Osteocyte (in vitro differentiated cells): ENCODE measurements around the gene PLXDC2. TPM values are rescaled to one million over a fixed set of nuclear protein-coding genes. Genes with fewer than 3 reads are reported as not detected.
A peak's percentile ranks its signal among the peaks of the same experiment; 100 is the strongest.

ENCODE experiments used
- DNase-seq: peaks from one replicate; pipeline ENCODE4 v3.0.0; 2021; ENCODE audit warnings: mixed read lengths; ENCODE audit not compliant: unreplicated experiment; ENCODE audit errors: extremely low spot score
- H3K27ac Mint-ChIP-seq: one replicate; pipeline ENCODE4 v1.8.0; 2021; ENCODE audit warnings: mild to moderate bottlenecking, mixed read lengths; ENCODE audit not compliant: unreplicated experiment
- H3K27me3 Mint-ChIP-seq: one replicate; pipeline ENCODE4 v1.8.0; 2021; ENCODE audit warnings: mixed read lengths; ENCODE audit not compliant: unreplicated experiment
- H3K36me3 Mint-ChIP-seq: one replicate; pipeline ENCODE4 v1.8.0; 2021; ENCODE audit warnings: mixed read lengths; ENCODE audit not compliant: unreplicated experiment
- H3K4me1 Mint-ChIP-seq: one replicate; pipeline ENCODE4 v1.8.0; 2021; ENCODE audit warnings: mixed read lengths; ENCODE audit not compliant: unreplicated experiment
- H3K4me3 Mint-ChIP-seq: one replicate; pipeline ENCODE4 v1.8.0; 2021; ENCODE audit warnings: mild to moderate bottlenecking, moderate library complexity, mixed read lengths; ENCODE audit not compliant: unreplicated experiment
- H3K9me3 Mint-ChIP-seq: one replicate; pipeline ENCODE4 v1.8.0; 2021; ENCODE audit warnings: mixed read lengths; ENCODE audit not compliant: unreplicated experiment
- total RNA-seq: library from RNA; stranded (reverse); gene quantifications from 2 replicates; pipeline ENCODE4 v1.2.1, GENCODE V29; 2021
- TF ChIP-seq, protein P1 (sequence below): fragments of 200-600 bp; sonication (generic); IDR thresholded peaks from 2 replicates; pipeline ENCODE4 v1.5.0; 2021; ENCODE audit warnings: antibody characterized with exemption, mild to moderate bottlenecking, moderate library complexity

Gene PLXDC2
- total RNA-seq, 1 donor from 2014 or later: 33.2 TPM

DNA sequence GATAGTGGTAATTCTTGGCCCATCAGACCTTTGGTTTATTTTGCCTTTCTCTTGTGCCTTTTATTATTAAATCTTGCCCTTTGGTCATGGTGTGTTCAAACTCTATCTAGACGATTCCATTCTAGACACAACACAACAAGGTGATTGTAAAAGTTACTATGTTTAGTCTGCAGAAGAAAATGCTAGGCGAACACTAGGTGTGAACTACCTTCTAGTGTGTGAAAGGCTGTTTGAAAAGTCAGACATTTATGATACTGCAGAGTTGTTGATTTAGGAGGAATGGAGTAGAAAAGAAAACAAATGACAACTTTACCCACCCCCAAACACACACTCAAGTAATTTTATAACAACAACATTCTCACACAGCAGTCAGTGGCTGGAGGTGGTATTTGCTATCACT is 103.4 kb downstream of the PLXDC2 start:
- no peak for DNase-seq
- Mint-ChIP-seq H3K4me3 (no peak overlapping the region), H3K36me3 (peaks cover 11% of the 10 kb centered on the region), H3K4me1 (peaks cover 60% of the 10 kb centered on the region), H3K9me3 (peaks cover 11% of the 10 kb centered on the region), H3K27ac (no peak overlapping the region), H3K27me3 (no peaks in the 10 kb centered on the region)
- TF ChIP-seq, protein P1, sequence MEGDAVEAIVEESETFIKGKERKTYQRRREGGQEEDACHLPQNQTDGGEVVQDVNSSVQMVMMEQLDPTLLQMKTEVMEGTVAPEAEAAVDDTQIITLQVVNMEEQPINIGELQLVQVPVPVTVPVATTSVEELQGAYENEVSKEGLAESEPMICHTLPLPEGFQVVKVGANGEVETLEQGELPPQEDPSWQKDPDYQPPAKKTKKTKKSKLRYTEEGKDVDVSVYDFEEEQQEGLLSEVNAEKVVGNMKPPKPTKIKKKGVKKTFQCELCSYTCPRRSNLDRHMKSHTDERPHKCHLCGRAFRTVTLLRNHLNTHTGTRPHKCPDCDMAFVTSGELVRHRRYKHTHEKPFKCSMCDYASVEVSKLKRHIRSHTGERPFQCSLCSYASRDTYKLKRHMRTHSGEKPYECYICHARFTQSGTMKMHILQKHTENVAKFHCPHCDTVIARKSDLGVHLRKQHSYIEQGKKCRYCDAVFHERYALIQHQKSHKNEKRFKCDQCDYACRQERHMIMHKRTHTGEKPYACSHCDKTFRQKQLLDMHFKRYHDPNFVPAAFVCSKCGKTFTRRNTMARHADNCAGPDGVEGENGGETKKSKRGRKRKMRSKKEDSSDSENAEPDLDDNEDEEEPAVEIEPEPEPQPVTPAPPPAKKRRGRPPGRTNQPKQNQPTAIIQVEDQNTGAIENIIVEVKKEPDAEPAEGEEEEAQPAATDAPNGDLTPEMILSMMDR: no peak

DNA sequence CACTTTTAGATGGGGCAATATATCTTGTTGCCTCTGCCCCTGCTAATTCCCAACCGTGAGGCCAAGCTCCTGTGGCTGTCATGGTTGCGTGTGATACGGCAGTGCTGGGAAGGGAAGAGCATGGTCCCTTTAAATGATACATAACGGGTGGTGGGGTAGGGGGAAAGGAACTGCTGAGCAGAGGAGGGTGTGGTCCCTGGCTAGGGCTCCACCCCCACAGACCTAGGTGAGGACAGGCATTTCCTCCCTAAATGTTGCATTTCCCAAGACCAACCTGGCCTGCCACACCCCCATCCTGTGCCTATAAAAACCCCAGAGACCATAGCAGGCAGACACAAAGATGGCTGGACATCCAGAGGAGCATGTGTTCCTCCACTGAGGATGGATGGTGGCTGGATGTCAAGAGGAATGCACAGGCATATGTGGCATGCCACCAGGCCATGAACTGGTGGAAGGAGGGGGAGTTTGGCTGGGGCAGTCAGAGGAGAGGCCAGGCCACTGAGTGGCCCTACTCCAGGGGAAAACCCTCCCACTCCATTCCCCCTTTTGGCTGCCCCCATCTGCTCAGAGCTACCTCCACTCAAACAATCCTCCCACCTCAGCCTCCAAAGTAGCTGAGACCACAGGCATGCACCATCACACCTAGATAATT is 104.0 kb downstream of the PLXDC2 start:
- no peaks in the 10 kb centered on the region for H3K27me3 Mint-ChIP-seq
- H3K4me1 Mint-ChIP-seq: peaks cover 60% of the 10 kb centered on the region
- TF ChIP-seq, protein P1: no peak
- peaks cover 6% of the 10 kb centered on the region for H3K36me3 Mint-ChIP-seq
- H3K4me3 Mint-ChIP-seq: no peak overlapping the region
- DNase-seq: no peak
- H3K9me3 Mint-ChIP-seq: peaks cover 6% of the 10 kb centered on the region
- no peak overlapping the region for H3K27ac Mint-ChIP-seq

DNA sequence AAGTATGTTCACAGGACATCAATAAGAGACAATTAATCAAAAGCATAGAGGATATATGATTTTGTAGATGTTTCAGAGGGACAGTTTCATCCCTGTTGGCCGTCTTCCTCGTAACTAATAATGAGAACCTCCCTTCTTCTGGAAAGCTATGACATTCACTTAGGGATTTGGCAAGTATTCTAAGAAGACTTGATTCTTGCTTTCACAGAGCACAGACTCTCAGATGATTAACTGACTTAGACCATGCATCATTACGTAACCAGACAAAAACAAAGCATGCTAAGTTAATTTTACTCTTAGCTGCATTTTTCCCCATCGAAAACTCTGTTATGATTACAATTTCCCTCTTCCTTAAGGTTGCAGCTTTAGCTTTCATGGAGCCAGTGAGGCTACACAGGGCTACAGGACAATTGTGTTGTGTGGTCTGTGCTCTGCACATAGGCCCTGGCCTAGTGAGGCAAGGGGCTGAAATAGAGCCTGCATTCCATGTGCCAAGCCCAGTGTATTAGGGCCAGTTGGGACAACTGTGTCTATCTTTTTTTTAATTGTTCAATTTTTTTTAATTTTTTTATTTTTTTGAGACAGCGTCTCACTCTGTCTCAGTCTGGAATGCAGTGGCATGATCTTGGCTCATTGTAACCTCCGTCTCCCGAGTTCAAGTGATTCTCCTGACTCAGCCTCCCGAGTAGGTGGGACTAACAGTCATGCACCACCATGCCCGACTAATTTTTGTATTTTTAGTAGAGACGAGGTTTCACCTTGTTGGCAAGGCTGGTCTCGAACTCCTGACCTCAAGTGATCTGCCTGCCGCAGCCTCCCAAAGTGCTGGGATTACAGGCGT is 105.3 kb downstream of the PLXDC2 start:
- no peaks in the 10 kb centered on the region for H3K9me3 Mint-ChIP-seq
- peak overlapping the region; percentile 92 for H3K27ac Mint-ChIP-seq
- H3K4me3 Mint-ChIP-seq: no peak overlapping the region
- DNase-seq: no peak
- TF ChIP-seq, protein P1: no peak
- H3K27me3 Mint-ChIP-seq: no peaks in the 10 kb centered on the region
- H3K4me1 Mint-ChIP-seq: peaks cover 59% of the 10 kb centered on the region
- no peaks in the 10 kb centered on the region for H3K36me3 Mint-ChIP-seq

DNA sequence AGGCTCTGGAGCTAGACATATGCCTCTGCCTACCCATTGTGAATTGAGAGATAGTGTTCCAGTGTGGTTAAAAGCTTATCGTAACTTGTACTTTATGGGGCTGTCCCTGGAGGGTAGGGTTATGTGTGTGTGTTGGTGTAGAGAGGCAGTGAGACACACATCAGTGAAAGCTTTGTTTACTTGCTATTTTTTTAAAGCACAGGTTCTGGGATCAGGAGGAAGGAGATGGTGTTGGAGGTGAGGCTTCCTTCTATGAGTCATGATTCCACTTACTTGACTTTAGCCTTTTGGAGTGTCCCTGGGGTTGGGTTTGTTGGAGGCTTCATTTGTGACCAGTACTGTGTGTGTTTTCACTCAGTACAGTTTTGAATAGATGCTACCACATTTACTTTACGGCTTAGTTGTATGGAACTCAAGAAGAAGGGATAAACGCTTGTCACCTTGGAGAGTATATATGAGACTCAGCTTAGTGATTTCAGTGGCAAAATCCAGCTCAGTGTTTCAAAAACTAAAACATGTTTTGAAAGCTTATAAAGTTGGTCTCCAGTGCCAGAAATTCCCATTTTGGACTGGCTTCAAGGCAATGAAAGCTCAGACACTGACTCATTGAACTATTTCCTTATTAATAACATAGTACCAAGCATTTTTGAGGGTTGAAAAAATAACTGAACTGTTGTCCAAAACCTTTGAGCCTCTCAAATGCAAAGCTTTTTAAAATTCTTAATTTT is 106.2 kb downstream of the PLXDC2 start:
- Mint-ChIP-seq H3K27me3 (no peaks in the 10 kb centered on the region), H3K4me3 (peak overlapping the region; percentile 41), H3K9me3 (no peaks in the 10 kb centered on the region), H3K27ac (peak overlapping the region; percentile 92), H3K4me1 (peaks cover 59% of the 10 kb centered on the region), H3K36me3 (no peaks in the 10 kb centered on the region)
- TF ChIP-seq, protein P1: no peak
- no peak for DNase-seq

DNA sequence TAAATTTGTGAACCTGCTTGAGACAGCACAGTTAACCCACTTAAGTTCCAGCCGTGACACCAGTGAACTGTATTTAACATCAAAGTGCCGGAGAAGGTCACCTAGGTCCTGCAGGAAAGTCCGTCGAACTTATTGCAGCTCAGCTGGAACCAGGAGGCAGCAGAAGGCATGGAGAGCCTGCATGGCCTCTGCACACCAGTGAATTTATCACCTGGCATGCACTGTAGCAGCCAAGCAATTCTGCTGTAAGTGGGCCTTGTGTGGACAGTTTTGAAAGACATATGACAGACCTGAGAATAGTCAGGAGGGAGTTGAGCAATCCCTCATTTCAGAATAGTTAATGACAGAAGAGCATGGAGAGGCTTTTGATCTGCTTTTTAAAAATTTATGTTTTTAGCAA is 108.8 kb downstream of the PLXDC2 start:
- H3K4me3 Mint-ChIP-seq: no peak overlapping the region
- DNase-seq: no peak
- TF ChIP-seq, protein P1: no peak
- H3K36me3 Mint-ChIP-seq: no peaks in the 10 kb centered on the region
- no peaks in the 10 kb centered on the region for H3K27me3 Mint-ChIP-seq
- no peak overlapping the region for H3K27ac Mint-ChIP-seq
- no peaks in the 10 kb centered on the region for H3K9me3 Mint-ChIP-seq
- peaks cover 52% of the 10 kb centered on the region for H3K4me1 Mint-ChIP-seq
